Kidney tubule cell (primary cell): ENCODE results near the gene SYDE2.

Experiments used
- DNase-seq: peaks from one replicate; pipeline ENCODE4 v3.0.0-alpha.2; 2018; ENCODE audit warnings: low spot score

The SYDE2 gene

GRCh38 chr1:85125891-85126290, 74.9 kb downstream of the SYDE2 start:
- no peak for DNase-seq

- DNase-seq: no peak
These were observed 76.7 kb downstream of the SYDE2 start for GRCh38 chr1:85124091-85124490.

- DNase-seq: no peak
These were observed 78.6 kb downstream of the SYDE2 start for GRCh38 chr1:85122169-85122568.

GRCh38 chr1:85121744-85122143, 79.1 kb downstream of the SYDE2 start:
- peak; percentile 34 for DNase-seq

- no peak for DNase-seq
These were observed 82.1 kb downstream of the SYDE2 start for GRCh38 chr1:85118751-85119150.

DNA sequence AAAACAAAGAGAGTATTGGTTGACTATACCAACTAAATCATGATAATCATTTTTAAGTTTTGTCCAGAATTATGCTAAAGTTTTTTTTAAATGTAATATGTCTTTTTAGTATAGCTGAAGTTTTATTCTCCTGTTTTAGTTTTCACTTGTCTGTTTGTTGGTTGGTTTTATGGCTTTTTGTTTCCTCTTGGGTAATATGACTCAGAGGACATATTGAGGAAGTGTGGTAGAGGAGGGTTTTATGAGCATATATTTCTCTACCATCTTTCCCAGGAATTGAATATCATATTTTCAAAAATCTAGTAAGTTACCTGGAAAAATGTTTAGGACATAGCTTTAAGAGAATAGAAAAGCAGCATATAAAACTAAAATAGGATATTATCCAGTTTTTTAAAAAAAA, 84.0 kb downstream of the SYDE2 start:
- peak; percentile 21 for DNase-seq

DNA sequence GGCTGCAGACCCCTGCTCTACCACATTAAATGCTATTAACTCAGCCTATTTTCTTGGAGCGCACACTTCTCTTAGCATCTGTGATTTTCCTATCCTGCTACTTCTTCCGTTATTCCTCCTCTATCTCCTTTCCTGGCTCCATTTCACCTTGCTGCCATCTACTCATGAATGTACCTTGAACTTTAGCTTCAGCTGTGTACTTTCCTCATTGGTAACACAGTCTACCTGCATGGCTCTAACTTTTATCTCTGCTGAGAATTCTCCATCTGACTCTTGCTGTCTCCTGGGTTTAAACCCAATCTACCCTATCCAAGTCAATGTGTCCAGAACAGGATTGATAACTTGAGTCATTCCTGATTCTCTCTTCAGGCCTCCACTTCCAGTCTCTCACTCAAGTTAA, 84.9 kb downstream of the SYDE2 start:
- DNase-seq: no peak

- no peak for DNase-seq
These were observed 89.1 kb downstream of the SYDE2 start for GRCh38 chr1:85111695-85112094.

GRCh38 chr1:85109475-85109874, 91.3 kb downstream of the SYDE2 start:
- DNase-seq: peak; percentile 69
